ENCODE results near the gene GUCA1A. TPM values are rescaled to one million over a fixed set of nuclear protein-coding genes. Genes with fewer than 3 reads are reported as not detected.
"Not testable (repeated sequence)": the region's sequence is repeated elsewhere in the genome, so short reads cannot be mapped to it uniquely, and the experiment has no call there.

Gene GUCA1A
- polyA plus RNA-seq, 5 donors: 0.15 to 0.30 (median 0.26) TPM; not detected in 2

DNA sequence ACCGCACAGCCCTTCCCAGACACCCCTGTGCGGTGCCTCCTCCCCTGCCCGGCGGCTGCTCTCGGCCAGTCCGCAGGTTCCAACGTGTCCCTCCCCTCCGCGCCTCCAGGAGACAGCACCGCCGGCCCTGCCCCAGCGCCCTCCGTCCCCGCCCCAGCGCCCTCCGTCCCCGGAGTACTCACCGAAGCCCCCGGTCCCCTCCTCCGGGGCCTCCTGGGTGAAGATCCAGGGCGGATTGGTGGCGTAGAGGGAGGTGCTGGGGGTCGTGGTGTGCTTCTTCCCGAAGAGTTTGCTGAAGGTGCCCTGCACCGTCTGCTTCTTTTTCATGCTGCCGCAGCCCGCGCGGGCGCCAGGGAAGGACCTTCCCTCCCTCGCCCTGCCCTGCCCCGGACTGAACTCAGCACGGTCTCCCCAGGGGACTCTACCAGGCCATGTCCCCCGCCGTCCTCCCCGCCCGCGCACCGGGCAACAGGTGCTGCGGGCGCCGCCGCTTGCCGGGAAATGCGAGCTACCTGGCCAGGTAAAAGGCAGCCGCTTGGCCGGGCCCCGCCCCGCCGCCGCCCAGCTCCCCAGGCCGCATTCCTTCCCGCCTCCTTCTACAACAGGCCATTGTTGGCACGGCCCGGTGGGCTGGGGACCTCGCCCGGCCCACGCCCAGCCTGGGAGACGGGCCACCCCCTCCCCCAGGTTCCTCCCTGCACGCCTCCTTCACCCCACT is 30.9 kb upstream of the GUCA1A start, which contains the start of gene C6orf132:
C6orf132 (minus strand) TSS at position 503 of the 718 bp plus-strand sequence; CDS start at position 327, 176 bp downstream.
- DNase-seq: peak; percentile 40 to 52

DNA sequence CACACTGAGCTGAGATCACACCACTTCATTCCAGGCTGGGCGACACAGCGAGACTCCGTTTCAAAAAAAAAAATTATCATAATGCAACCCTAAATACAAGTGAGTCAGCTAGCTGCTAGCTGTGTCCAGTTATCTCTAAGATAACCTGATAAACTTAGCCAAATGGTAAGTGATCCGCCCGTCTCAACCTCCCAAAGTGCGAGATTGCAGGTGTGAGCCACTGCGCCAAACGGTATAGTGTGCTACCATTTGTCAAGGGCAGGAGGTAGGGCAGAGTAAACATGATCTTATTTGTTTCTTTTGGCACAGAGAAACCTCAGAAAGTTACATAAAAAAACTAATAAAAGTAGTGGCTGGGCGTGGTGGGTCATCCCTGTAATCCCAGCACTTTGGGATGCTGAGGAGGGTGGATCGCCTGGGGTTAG is 26.0 kb upstream of the GUCA1A start:
- DNase-seq: no peak

DNA sequence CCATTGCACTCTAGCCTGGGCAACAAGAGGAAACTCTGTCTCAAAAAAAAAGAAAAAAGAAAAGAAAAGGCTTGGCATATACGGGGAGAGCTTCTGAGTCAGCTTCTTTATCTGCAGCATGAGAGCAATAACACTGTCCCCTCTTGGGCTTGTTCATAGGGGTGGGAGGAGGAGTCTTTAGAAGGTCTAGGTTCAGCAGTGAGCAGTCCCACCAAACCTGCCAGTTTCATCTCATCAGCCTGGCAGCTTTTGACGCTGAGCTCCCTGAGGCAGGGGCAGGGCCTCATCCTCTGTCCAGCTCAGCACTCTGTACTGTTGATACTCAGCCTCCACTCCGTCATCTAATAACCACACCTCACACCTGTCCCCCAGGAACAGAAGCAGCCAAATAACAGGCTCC is 25.1 kb upstream of the GUCA1A start:
- DNase-seq: no peak

DNA sequence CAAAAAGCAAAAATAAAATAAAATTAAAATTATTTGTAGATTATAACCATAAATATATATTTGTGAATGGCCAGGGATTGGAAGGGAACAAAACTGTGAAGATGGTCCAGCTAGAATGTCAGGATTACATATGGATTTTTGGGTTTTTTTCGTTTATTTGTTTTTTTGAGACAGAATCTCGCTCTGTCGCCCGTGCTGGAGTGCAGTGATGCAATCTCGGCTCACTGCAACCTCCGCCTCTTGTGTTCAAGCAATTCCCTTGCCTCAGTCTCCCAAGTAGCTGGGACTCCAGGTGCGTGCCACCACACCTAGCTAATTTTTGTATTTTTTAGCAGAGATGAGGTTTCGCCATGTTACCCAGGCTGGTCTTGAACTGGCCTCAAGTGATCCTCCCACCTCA is 22.9 kb upstream of the GUCA1A start:
- DNase-seq: no peak

DNA sequence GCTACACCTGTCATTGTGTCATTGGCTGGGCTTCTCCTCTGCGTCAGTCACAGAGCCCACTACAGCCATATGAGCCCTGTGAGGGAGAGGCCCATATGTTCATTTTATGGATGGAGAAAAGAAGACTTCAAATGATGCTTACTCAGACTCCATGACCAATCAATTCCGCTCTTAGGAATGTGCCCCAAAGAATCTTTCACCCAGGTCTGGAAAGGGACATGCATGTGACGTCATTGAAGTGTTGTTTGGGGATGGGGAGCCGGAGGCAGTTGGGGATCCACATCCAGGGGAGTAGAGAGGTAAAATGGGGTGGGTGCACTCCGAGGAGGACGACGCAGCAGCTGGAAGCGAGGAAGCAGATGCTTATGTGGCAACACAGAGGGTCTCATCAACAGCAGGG is 21.1 kb upstream of the GUCA1A start:
- no peak for DNase-seq

DNA sequence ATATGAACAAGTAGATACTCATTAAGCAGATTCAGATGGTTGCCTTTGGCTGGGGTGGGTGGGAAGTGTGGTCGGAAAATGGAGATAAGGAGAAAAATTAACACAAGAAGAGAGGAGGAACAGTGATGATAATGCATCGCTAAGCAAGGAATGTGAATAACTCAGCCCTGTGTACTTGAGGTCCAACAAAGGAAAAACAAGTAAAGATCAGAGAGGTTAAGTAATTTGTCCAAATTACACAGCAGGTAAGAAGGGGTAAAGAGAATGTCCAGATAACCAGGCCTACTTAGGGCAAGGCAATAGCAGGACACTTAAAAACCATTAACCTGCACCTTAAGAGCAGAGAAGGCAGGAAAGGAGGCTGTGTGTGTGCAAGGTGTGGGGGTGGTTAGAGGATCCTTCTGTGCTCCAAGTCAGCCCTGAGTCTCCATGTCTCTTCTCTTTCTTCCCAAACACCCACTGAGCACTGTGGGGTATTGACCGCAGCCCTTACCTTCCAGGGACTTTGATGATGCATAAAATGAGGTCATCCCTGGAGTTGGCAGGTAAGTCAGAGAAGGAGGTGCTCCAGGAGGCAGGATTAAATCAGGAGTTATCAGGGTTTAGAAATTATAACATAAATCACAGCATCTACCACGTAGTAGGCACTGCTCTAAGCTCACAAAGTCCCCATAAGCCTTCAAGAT is 20.5 kb upstream of the GUCA1A start:
- DNase-seq: not testable (repeated sequence)

DNA sequence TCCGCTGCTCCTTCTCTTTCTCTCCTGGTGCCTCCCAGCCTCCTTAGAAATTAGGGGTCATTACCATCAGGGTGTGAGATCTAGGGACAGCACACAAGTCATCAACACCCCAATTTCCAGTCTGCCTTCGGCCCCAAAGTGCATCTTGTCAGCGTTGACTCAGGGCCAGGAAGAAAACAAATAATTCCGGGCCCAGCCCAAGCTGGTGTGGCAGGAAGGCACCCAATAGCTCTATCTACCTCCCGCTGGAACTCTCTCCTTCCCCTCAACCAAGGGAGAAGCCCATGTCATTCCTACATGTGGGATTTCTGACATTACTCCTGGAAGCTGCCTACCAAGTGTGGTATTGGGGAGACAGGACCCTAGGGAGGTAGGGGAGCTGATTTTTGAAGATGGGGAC is 19.2 kb upstream of the GUCA1A start:
- no peak for DNase-seq

DNA sequence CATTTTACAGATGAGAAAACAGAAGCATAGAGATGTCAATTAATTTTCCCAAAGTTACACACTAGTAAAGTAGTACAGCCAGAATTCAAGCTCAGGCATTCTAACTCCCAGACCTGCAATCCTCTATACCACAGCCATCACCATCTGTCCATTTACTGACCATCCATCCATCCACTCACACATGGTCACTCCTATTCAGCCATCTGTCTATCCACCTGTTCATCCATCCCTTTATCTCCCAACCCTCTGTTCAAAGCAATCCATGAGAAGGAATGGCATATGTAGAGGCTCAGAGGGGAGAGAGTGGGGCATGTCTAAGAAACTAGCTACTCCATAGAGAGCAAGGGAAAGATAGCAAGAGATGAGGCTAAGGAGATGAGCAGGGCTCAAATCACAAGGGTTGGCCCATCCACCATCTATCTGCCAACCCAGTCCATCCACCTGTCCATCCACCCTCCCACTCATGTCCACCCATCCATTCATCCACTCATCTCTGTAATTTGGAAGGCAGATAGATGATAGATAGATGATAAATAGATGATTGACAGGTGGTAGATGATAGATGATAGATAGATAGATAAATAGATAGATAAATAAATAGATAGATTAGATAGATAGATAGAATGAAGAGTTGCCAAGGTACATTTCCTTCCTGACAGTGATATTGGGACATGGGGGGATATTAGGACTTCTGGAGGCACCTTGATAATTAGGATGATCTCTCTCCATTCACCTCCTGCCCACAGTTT is 18.5 kb upstream of the GUCA1A start:
- no peak for DNase-seq

DNA sequence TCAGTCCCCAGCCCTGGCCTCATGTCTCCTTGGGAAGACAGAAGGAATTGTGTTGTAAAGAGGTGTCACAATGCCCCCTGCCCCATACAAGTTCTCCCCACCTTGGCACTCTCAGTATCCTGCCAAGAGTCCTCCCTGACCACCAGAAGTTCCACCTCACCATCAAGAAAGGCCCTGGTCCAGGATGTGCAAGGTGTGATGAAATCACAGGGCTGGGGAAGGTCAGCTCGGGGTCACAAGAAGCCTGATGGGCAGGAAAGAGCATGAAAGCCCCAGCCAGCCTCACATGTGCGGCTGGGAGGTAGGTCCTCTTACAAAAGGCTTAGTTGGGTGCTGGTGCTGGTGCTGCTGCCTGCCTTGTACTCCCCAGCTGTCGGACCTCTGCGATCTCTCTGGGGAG is 17.9 kb upstream of the GUCA1A start:
- no peak for DNase-seq

DNA sequence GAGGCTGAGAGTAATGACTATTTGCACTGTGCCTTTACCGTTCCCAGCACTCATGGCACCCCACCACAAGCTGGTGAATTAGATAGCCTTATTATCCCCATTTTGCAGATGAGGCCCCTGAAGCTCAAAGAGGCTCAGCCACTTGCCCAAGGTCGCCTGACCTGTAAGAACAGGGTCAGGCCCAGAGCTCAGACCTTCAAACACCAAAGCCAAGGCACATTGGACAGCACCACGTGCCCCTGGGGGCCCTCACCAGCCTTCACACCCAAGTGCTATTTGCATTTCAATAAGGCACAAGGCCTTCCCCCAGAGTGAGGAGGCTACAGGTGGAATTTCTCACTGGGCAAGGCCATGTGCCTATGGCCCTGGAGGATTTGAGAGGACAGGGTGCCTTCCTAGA is 16.5 kb upstream of the GUCA1A start:
- no peak for DNase-seq

DNA sequence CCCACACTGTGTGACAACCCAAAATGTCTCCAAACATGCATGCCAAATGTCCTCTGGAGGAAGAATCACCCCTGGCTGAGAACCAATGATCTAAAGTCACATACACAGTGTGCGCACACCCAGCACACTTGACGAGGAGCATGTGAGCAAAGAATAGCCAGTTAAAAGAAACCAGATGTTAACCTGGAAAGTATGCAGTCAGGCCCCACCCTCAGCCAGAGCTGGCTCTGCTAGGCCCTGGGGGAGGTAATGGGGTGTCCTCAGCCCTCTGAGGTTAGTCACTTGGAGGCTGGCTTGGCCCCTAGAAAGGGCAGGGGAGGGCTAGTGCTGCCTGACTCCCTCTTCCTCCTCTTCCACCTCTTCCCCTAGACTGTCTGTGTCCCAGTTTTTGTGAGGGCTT is 15.2 kb upstream of the GUCA1A start:
- no peak for DNase-seq

DNA sequence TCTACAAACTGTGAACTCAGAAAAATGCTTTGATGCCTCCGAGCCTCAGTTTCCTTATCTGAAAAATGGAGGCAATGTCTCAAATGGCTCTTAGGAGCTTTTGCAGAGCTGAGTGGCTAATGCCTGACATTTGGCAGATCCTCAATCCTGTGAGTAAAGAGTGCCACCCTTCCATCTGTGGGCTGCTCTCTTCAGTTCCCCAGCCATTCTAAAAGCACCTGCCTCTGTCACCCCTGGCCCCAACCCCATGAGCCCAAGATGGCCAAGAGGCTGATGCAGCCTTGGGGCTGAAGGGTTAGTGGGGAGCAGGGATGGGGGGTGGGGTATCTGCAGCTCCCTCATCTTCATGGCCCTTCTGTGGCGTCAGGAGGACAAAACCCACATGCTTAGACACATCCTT is 14.5 kb upstream of the GUCA1A start:
- DNase-seq: no peak

DNA sequence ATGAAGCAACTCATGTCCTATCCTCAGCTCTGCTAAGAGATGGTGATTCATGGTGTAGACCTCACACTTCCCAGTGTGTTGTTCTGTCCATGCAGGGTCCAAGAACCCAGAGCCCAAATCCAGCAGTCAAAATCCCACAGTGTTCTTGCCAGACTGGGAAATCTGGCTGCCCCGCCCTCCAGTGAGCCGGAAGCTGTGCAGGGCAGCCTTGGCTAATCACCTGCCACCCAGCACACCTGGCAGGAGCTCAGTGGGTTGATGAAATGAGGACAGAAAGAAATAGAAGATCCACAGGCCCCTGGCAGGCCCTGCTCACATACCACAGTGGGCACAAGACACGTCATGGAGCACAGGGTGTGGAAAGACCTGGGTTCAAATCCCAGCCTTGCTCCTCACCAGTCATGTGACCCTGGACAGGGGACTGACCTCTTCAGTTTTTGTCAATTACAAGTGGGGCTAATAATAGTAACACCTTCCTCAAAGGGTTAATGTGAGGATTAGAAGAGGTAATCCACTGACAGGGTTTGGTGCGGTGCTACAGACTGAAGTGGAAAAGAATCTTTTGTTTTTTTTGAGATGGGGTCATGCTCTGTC is 13.6 kb upstream of the GUCA1A start:
- no peak for DNase-seq

DNA sequence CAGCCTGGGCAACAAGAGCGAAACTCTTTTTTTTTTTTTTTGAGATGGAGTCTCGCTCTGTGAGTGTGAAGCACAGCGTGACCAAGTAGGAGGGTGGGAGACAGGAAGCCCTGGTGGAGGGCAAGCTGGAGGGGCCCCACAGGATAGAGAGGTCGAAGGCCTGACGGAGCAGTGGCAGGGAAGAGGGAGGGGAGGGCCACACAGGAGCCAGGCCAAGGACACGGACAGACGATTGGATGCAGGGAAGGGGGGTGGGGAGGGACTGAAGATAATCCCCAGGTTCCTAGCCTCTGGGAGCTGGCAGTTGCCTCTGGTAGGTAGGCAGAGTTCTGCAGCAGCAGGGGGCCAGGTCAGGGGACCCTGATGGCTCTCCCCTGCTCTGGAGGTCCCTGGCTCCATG is 10.8 kb upstream of the GUCA1A start:
- no peak for DNase-seq

DNA sequence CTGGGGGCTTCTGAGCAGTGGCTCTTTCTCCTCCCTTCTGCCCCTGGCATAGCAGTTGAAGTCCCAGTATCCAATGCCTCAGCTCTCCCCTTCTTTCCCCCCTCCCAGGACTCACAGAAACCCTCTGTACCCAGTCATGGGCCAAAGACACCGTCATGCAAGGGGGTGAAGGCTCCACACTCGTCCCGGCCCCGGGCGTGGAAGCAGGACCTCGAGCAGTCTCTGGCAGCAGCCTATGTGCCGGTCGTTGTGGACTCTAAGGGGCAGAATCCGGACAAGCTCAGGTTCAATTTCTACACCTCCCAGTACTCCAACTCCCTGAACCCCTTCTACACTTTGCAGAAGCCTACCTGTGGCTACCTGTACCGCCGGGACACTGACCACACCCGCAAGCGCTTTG is 10.4 kb upstream of the GUCA1A start:
- no peak for DNase-seq

DNA sequence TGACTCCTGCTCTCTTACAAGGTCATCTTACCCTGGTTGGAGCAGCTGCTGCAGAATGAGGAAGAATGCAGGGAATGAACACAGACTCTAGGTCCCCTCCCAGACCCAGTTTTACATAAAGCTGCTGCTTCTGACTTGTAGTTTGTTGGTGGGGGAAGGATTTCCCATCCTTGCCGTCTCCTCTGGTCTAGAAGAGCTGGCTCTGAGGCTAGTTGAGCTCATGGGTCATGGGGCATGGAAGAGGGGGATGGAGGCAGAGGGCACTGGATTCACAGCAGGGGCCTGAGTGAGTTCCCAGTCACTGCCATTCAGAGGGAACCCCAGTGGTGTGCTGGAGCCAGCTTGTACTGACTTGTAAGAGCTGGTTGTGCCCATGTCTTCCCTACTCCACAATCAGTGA is 9.2 kb upstream of the GUCA1A start:
- DNase-seq: no peak

DNA sequence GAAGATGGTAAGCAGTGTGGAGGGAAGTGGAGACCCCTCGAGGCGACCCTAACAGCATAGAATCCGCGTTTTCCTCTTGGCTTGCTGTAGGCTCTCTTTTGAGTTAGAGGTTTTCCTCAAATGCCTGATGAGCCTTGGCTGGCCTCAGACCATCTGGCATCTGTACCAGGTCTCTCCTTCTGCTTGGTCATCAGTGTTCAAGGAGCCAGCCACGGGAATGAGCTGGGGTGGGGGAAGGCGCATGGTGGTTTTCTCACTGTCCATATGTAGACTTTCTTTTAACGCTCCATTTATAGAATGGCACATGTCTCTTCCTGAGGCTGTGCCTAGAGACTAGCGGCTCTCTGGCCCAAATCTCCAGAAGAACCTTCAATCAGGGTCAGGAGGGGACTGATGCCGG is 8.1 kb upstream of the GUCA1A start:
- DNase-seq: no peak

DNA sequence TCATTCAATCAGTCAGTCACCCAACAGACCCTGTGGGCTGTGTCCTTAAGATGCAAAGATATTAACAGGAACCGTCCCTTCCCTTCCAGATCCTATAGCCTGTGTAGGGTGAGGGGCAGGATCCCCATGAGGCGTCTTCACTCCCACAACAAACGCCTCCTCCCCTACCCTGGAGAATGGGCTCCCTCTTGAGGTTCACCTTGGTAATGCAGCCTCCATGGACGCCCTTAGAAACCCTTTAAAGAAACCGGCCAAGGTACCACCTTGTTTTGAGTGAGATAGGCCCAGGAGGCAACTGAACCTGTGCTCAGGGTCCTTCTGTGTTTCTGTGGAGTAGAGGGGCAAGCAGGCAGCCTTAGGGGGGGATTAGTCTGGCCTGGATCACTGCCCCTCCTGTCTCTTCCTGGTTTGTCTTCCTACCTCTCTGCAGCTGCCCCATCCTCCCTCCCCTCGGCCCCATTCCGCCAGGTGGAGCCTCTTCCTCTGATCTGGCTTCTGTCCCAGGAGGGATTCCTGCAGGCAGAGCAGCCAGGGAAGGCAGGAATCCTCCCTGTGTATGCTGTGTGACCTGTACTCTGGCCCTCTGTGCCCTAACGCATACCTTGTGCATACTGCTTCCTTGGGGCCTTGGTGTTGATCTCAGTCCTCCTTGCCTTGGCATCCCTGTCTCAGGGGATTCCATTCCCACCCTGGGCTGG is 6.6 kb upstream of the GUCA1A start:
- DNase-seq: peak; percentile 34 to 52

DNA sequence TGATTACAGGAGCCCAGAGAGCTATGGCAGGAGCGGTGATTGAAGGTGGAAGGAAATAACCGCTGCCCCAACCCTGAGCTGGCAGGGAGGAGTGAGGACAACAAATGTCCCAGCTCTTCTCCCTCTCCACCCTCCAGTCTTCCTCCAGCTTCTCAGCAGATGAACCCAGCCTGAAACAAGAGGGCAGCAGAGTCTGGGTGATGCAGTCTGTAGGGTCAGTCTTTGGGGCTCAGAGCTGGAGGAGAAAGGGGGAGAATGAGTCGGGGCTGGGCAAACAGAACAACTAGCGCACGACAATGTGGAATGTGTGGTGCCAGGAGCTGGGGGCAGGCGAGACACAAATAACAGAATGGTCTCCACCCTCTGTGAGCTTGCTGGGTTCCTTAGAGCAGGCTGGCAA is 4.5 kb upstream of the GUCA1A start:
- DNase-seq: no peak

DNA sequence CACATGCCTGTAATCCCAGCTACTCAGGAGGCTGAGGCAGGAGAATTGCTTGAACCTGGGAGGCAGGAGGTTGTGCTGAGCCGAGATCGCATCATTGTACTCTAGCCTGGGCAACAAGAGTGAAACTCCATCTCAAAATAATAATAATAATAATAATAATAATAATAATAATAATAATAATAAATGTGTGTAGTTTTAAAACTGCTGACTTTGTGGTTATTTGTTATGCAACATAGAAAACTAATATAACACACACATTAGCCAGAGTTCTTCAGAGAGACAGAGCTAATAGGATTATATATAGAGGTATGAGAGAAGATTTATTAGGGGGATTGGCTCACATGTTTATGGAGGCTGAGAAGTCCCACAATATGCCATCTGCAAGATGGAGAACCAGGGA is 3.4 kb upstream of the GUCA1A start:
- DNase-seq: not testable (repeated sequence)

DNA sequence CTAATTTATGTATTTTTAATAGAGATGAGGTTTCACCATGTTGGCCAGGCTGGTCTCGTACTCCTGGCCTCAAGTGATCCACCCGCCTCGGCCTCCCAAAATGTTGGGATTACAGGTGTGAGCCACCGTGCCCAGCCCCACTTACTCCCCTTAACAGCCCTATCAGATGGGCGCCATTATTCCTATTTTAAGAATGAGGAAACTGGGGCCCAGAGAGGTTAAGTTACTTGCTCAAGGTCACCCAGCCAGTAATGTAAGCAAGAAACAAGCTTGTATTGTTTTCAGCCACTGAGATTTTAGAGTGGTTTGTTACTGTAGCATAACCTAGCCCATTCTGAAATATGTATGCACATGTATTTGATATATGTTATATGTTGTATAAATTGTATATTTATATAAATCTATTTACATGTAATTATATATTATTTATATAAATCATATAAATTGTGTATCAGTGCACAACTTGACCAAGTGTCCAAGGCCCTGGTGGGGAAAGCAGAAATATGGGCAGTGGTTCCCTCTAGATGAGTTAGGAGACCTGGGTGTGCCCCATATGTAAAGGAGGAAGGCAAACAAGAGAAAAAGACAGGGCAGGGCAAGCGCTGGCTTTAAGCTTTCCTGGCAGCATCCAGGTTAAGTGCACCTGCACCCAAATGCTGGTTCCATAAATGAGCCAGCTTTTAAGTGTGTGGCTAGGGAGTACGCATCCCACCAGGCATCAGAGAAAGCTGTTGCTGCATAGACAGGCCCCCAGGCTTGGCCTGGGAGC is 1.2 kb upstream of the GUCA1A start:
- DNase-seq: no peak

Measured in right lung (tissue), 5 donors.